Measurements from ENCODE around the gene FHOD3.
"Not testable (repeated sequence)": the region's sequence is repeated elsewhere in the genome, so short reads cannot be mapped to it uniquely, and the experiment has no call there.

Gene FHOD3

GRCh38 chr18:36719630-36720029 lies 422.1 kb downstream of the FHOD3 start:
- DNase-seq (ENCODE audit: low spot score) = no peak
- in situ Hi-C loops (cut with MboI; ENCODE audit: low pct_unique_long_range_greater_than_20kb, low sequenced_read_pairs, unreplicated experiment) = no loop called here
- no peak for TF ChIP-seq CTCF (IDR thresholded peaks at IDR 0.05; ENCODE audit: extremely low read depth, insufficient read depth, missing control alignments)

GRCh38 chr18:36721351-36721750 lies 423.8 kb downstream of the FHOD3 start:
- in situ Hi-C loops (cut with MboI; ENCODE audit: low pct_unique_long_range_greater_than_20kb, low sequenced_read_pairs, unreplicated experiment); DNase-seq (ENCODE audit: low spot score): not testable (repeated sequence)

GRCh38 chr18:36724169-36724568 lies 426.7 kb downstream of the FHOD3 start:
- in situ Hi-C loops (cut with MboI; ENCODE audit: low pct_unique_long_range_greater_than_20kb, low sequenced_read_pairs, unreplicated experiment) = no loop called here
- TF ChIP-seq CTCF (IDR thresholded peaks at IDR 0.05; ENCODE audit: extremely low read depth, insufficient read depth, missing control alignments) = no peak
- no peak for DNase-seq (ENCODE audit: low spot score)

GRCh38 chr18:36724591-36725001 lies 427.1 kb downstream of the FHOD3 start:
- in situ Hi-C loops (cut with MboI; ENCODE audit: low pct_unique_long_range_greater_than_20kb, low sequenced_read_pairs, unreplicated experiment) = no loop called here
- no peak for TF ChIP-seq CTCF (IDR thresholded peaks at IDR 0.05; ENCODE audit: extremely low read depth, insufficient read depth, missing control alignments)
- no peak for DNase-seq (ENCODE audit: low spot score)

- in situ Hi-C loops (cut with MboI; ENCODE audit: low pct_unique_long_range_greater_than_20kb, low sequenced_read_pairs, unreplicated experiment) = no loop called here
- DNase-seq (ENCODE audit: low spot score) = no peak
- TF ChIP-seq CTCF (IDR thresholded peaks at IDR 0.05; ENCODE audit: extremely low read depth, insufficient read depth, missing control alignments) = no peak
Measured at GRCh38 chr18:36728345-36728744, 430.8 kb downstream of the FHOD3 start.

- TF ChIP-seq CTCF (IDR thresholded peaks at IDR 0.05; ENCODE audit: extremely low read depth, insufficient read depth, missing control alignments) = no peak
- DNase-seq (ENCODE audit: low spot score) = no peak
- in situ Hi-C loops (cut with MboI; ENCODE audit: low pct_unique_long_range_greater_than_20kb, low sequenced_read_pairs, unreplicated experiment) = no loop called here
Measured at GRCh38 chr18:36729197-36729596, 431.7 kb downstream of the FHOD3 start.

- no peak for TF ChIP-seq CTCF (IDR thresholded peaks at IDR 0.05; ENCODE audit: extremely low read depth, insufficient read depth, missing control alignments)
- no peak for DNase-seq (ENCODE audit: low spot score)
- in situ Hi-C loops (cut with MboI; ENCODE audit: low pct_unique_long_range_greater_than_20kb, low sequenced_read_pairs, unreplicated experiment) = no loop called here
Measured at GRCh38 chr18:36732264-36732663, 434.8 kb downstream of the FHOD3 start.
